K562 (cell line): ENCODE results near the gene GASK1A. TPM values are rescaled to one million over a fixed set of nuclear protein-coding genes. Genes with fewer than 3 reads are reported as not detected.
A peak's percentile ranks its signal among the peaks of the same experiment; 100 is the strongest.

ENCODE experiments used
- CHD2 ChIP-seq: IDR thresholded peaks from 2 replicates; pipeline ENCODE4 v1.6.1; 2011; ENCODE audit warnings: low read depth, low read length
- CREB5 ChIP-seq: fragments of 250-450 bp; sonication (Bioruptor Pico); IDR thresholded peaks from 2 replicates; pipeline ENCODE4 v1.5.0; 2020; ENCODE audit warnings: mild to moderate bottlenecking
- HDAC8 ChIP-seq: fragments of 450-650 bp; IDR thresholded peaks from 2 replicates; pipeline ENCODE4 v1.6.1; 2016; ENCODE audit warnings: mild to moderate bottlenecking, missing genetic modification characterization, moderate library complexity, missing compliant biosample characterization
- KLF1 ChIP-seq: fragments of 450-650 bp; IDR thresholded peaks from 2 replicates; pipeline ENCODE4 v1.6.1; 2016; ENCODE audit warnings: missing genetic modification characterization, missing compliant biosample characterization
- MCM7 ChIP-seq, 2 experiments: fragments of 450-650 bp; IDR thresholded peaks; 2 replicates each; pipeline ENCODE4 v1.6.1; 2016 to 2018
- NEUROD1 ChIP-seq: fragments of 150-350 bp; IDR thresholded peaks from 2 replicates; pipeline ENCODE4 v1.6.1; 2014; ENCODE audit warnings: borderline replicate concordance, low read length, low read depth; ENCODE audit not compliant: partially characterized antibody
- NFIC ChIP-seq: fragments of 450-650 bp; IDR thresholded peaks from 2 replicates; pipeline ENCODE4 v1.6.1; 2017; ENCODE audit warnings: mild to moderate bottlenecking, inconsistent platforms
- SIN3B ChIP-seq: fragments of 450-650 bp; IDR thresholded peaks from 2 replicates; pipeline ENCODE4 v1.6.1; 2017; ENCODE audit warnings: low read depth, mild to moderate bottlenecking, moderate library complexity
- SMARCC2 ChIP-seq: fragments of 450-650 bp; IDR thresholded peaks from 2 replicates; pipeline ENCODE4 v1.6.1; 2017; ENCODE audit warnings: antibody characterized with exemption, moderate library complexity, mild to moderate bottlenecking, low read depth
- SNAPC5 ChIP-seq: fragments of 250-450 bp; sonication (Bioruptor Pico); IDR thresholded peaks from 2 replicates; pipeline ENCODE4 v1.8.0; 2021; ENCODE audit warnings: moderate library complexity, mild to moderate bottlenecking, inconsistent platforms
- TAF1 ChIP-seq: IDR thresholded peaks from 2 replicates; pipeline ENCODE4 v1.6.1; 2011; ENCODE audit warnings: mild to moderate bottlenecking, low read length, moderate library complexity; ENCODE audit not compliant: insufficient read depth, control insufficient read depth, severe bottlenecking; ENCODE audit errors: extremely low read depth
- TAF15 ChIP-seq: fragments of 200-400 bp; formaldehyde crosslinking; IDR thresholded peaks from 2 replicates; pipeline ENCODE4 v1.6.1; 2017; ENCODE audit warnings: mild to moderate bottlenecking, low read depth, low read length, moderate library complexity
- TEAD1 ChIP-seq, 2 experiments: fragments of 450-650 bp in 1 of 2; sonication (generic) in 1 of 2; formaldehyde crosslinking; IDR thresholded peaks; 2 replicates each; pipeline versions ENCODE4 v1.4.0 to v1.8.0; 2020 to 2022; ENCODE audit warnings: mild to moderate bottlenecking in 2 of 2, missing genetic modification reagents in 1 of 2
- ZBTB40 ChIP-seq, 2 experiments: fragments of 450-650 bp in 1 of 2; sonication (generic) in 1 of 2; formaldehyde crosslinking in 1 of 2; IDR thresholded peaks; 2 replicates each; pipeline versions ENCODE4 v1.7.1 to v1.9.0; 2016 to 2022; ENCODE audit warnings: inconsistent platforms in 1 of 2, mild to moderate bottlenecking in 1 of 2, missing genetic modification reagents in 1 of 2
- ZBTB7A ChIP-seq: IDR thresholded peaks from 2 replicates; pipeline ENCODE4 v1.6.1; 2011; ENCODE audit warnings: low read depth, mild to moderate bottlenecking, low read length, moderate library complexity, borderline replicate concordance; ENCODE audit not compliant: control insufficient read depth
- ZNF24 ChIP-seq: fragments of 450-650 bp; IDR thresholded peaks from 2 replicates; pipeline ENCODE4 v1.6.1; 2016
- ZNF707 ChIP-seq: fragments of 250-450 bp; sonication (Bioruptor Pico); conservative IDR thresholded peaks from 2 replicates; pipeline ENCODE4 v1.8.0; 2022; ENCODE audit warnings: inconsistent platforms, mild to moderate bottlenecking, moderate library complexity
- polyA plus RNA-seq, 8 experiments: library from polyadenylated mRNA; depleted of rRNA in 4 of 8; stranded (reverse) in 5 of 8; unstranded in 3 of 8; fragments of >200 nt; fragmentation: Nextera tagmentation in 2 of 8; fragmentation: Illumina TruSeq in 1 of 8; extraction: Ambion mirVana in 2 of 8; extraction: Trizol in 1 of 8; gene quantifications; 2 replicates each; pipeline versions ENCODE4 v1.2.1 to v1.2.3, GENCODE V29; 2011 to 2014; ENCODE audit warnings: inconsistent platforms in 1 of 8, missing spikeins in 1 of 8
- total RNA-seq, 7 experiments: library from RNA; depleted of rRNA in 6 of 7; stranded (reverse); fragments of >200 nt in 6 of 7; fragmentation: Illumina TruSeq in 2 of 7; extraction: Trizol in 2 of 7; gene quantifications; 2 replicates each; pipeline versions ENCODE4 v1.2.1 to v1.2.3, GENCODE V29; 2011 to 2021; ENCODE audit warnings: low replicate concordance in 1 of 7

The GASK1A gene
- total and polyA plus RNA-seq, 9 of the 15 experiments (the other 6 are each of a cell fraction or from before 2014, with no cell fraction given): 0.04 to 0.11 (median 0.05) TPM; not detected in 5

GRCh38 chr3:43105596-43106292 is 126.6 kb downstream of the GASK1A start, which contains the start of gene POMGNT2 (continued):
- TF ChIP-seq ZBTB40 (IDR thresholded peaks at IDR 0.05): no peak
- no peak for TF ChIP-seq ZBTB40 (CRISPR knock-in tag; IDR thresholded peaks at IDR 0.05)
- peak; percentile 68; the same call in 1 of the 2 replicates for TF ChIP-seq HDAC8 (tag)
- TF ChIP-seq NFIC: peak; percentile 74
- TF ChIP-seq TEAD1 (CRISPR knock-in tag; IDR thresholded peaks at IDR 0.05): peak; percentile 77 to 96
- TF ChIP-seq NEUROD1: peak; percentile 33
- TF ChIP-seq KLF1 (tag): peak; percentile 21; the same call in 1 of the 2 replicates
- no peak for TF ChIP-seq MCM7 (IDR thresholded peaks at IDR 0.05)
- TF ChIP-seq CREB5 (CRISPR knock-in tag): no peak
- no peak; the same call in 1 of the 2 replicates for TF ChIP-seq ZNF24
- TF ChIP-seq ZBTB7A: 0 out of 2 replicates have a peak, but pooled peaks have one; percentile 18
- peak; percentile 48; the same call in 1 of the 2 replicates for TF ChIP-seq SMARCC2
- no peak for TF ChIP-seq SNAPC5
- TF ChIP-seq TAF15: no peak
- peak; percentile 68 for TF ChIP-seq SIN3B
- no peak for TF ChIP-seq ZNF707 (CRISPR knock-in tag)
- peak; percentile 26 for TF ChIP-seq TAF1
- TF ChIP-seq CHD2: no peak
